SK-N-SH (cell line): ENCODE results near the gene P4HA1. TPM values are rescaled to one million over a fixed set of nuclear protein-coding genes. Genes with fewer than 3 reads are reported as not detected.
A peak's percentile ranks its signal among the peaks of the same experiment; 100 is the strongest.

Source experiments
- CTCF ChIA-PET: fragments of 300-600, 350-600 bp; formaldehyde crosslinking; extraction: SDS; loops from one replicate; lab custom pipeline; 2021; lab: Yijun Ruan, JAX
- POLR2A ChIA-PET: fragments of 350-600 bp; sonication (Branson Sonifier 250); formaldehyde crosslinking; extraction: SDS; loops from one replicate; lab custom pipeline; 2020; ENCODE audit warnings: antibody characterized with exemption, inconsistent platforms; lab: Yijun Ruan, JAX
- DNase-seq: peaks from one replicate; pipeline ENCODE4 v3.0.0; 2012
- H2AFZ ChIP-seq: fragments of 200-600 bp; sonication (generic); 2 replicates; pipeline ENCODE4 v1.8.1; 2016; ENCODE audit warnings: antibody characterized with exemption, mild to moderate bottlenecking, low read depth
- H3F3A ChIP-seq: fragments of 200-600 bp; sonication (generic); replicated peaks from 2 replicates; pipeline ENCODE3; 2016; ENCODE audit warnings: antibody characterized with exemption, mild to moderate bottlenecking; ENCODE audit not compliant: insufficient read depth
- H3K27ac ChIP-seq, 2 experiments: fragments of 200-500 bp in 1 of 2; fragments of 200-600 bp in 1 of 2; sonication (Bioruptor generic) in 1 of 2; sonication (generic), shearing (Covaris generic) in 1 of 2; 2 replicates each; pipeline versions ENCODE4 v1.5.1 to v1.6.1; 2014 to 2016; ENCODE audit warnings: low read depth in 2 of 2, inconsistent platforms in 1 of 2, low read length in 1 of 2, mild to moderate bottlenecking in 1 of 2, mixed read lengths in 1 of 2
- H3K27me3 ChIP-seq: fragments of 200-600 bp; sonication (generic), shearing (Covaris generic); 2 replicates; pipeline ENCODE4 v1.6.1; 2016; ENCODE audit warnings: mixed run types; ENCODE audit not compliant: insufficient read depth
- H3K36me3 ChIP-seq, 2 experiments: fragments of 200-500 bp in 1 of 2; fragments of 200-600 bp in 1 of 2; sonication (Bioruptor generic) in 1 of 2; sonication (generic) in 1 of 2; replicated peaks in 1 of 2; 2 replicates each; pipeline versions ENCODE3 to v1.5.1; 2014 to 2016; ENCODE audit warnings: low read length in 1 of 2, mild to moderate bottlenecking in 1 of 2; ENCODE audit not compliant: insufficient read depth in 2 of 2, control insufficient read depth in 1 of 2
- H3K4me1 ChIP-seq, 2 experiments: fragments of 200-500 bp in 1 of 2; fragments of 200-600 bp in 1 of 2; sonication (Bioruptor generic) in 1 of 2; sonication (generic), shearing (Covaris generic) in 1 of 2; 2 replicates each; pipeline versions ENCODE4 v1.5.1 to v1.6.1; 2014 to 2016; ENCODE audit warnings: low read depth in 1 of 2, low read length in 1 of 2, mixed run types in 1 of 2; ENCODE audit not compliant: insufficient read depth in 2 of 2, control insufficient read depth in 1 of 2
- H3K4me2 ChIP-seq: fragments of 200-600 bp; sonication (generic), shearing (Covaris generic); 2 replicates; pipeline ENCODE4 v1.6.1; 2017; ENCODE audit warnings: mixed run types
- H3K4me3 ChIP-seq, 2 experiments: fragments of 200-500 bp in 1 of 2; fragments of 200-600 bp in 1 of 2; sonication (Bioruptor generic) in 1 of 2; sonication (generic), shearing (Covaris generic) in 1 of 2; 2 replicates each; pipeline versions ENCODE4 v1.5.1 to v1.8.1; 2014 to 2016; ENCODE audit warnings: low read depth in 2 of 2, inconsistent platforms in 1 of 2, low read length in 1 of 2, mild to moderate bottlenecking in 1 of 2, mixed read lengths in 1 of 2, moderate library complexity in 1 of 2
- H3K79me2 ChIP-seq: fragments of 200-600 bp; sonication (generic); 2 replicates; pipeline ENCODE4 v1.8.1; 2017; ENCODE audit warnings: mild to moderate bottlenecking; ENCODE audit not compliant: insufficient read depth
- H3K9ac ChIP-seq: fragments of 200-600 bp; sonication (generic); 2 replicates; pipeline ENCODE4 v1.6.1; 2017; ENCODE audit warnings: mixed run types
- H3K9me2 ChIP-seq: fragments of 200-600 bp; sonication (generic); 2 replicates; pipeline ENCODE4 v1.6.1; 2017; ENCODE audit warnings: mixed run types
- H3K9me3 ChIP-seq: fragments of 200-600 bp; sonication (generic); 2 replicates; pipeline ENCODE4 v1.6.1; 2017; ENCODE audit warnings: mixed run types, mild to moderate bottlenecking, moderate library complexity
- H4K20me1 ChIP-seq: fragments of 200-600 bp; sonication (generic); 2 replicates; pipeline ENCODE4 v1.6.1; 2017; ENCODE audit warnings: mild to moderate bottlenecking, mixed run types; ENCODE audit not compliant: insufficient read depth
- CHD2 ChIP-seq: fragments of 150-350 bp; IDR thresholded peaks from 2 replicates; pipeline ENCODE4 v1.6.1; 2018; ENCODE audit warnings: low read length; ENCODE audit not compliant: partially characterized antibody
- ELF1 ChIP-seq: IDR thresholded peaks from 2 replicates; pipeline ENCODE4 v1.4.0; 2012
- EP300 ChIP-seq, 2 experiments: IDR thresholded peaks; 2 replicates each; pipeline versions ENCODE4 v1.4.0 to v1.6.1; 2012; ENCODE audit warnings: borderline replicate concordance in 1 of 2, low read depth in 1 of 2, low read length in 1 of 2
- EZH2phosphoT487 ChIP-seq: fragments of 200-600 bp; sonication (generic); IDR thresholded peaks from 2 replicates; pipeline ENCODE4 v1.6.1; 2017; ENCODE audit warnings: low read depth, mixed run types, mild to moderate bottlenecking, antibody characterized with exemption, moderate library complexity, borderline replicate concordance
- FOSL2 ChIP-seq: IDR thresholded peaks from 2 replicates; pipeline ENCODE4 v1.4.0; 2012; ENCODE audit warnings: low read depth, mild to moderate bottlenecking, moderate library complexity, borderline replicate concordance
- GABPA ChIP-seq: IDR thresholded peaks from 2 replicates; pipeline ENCODE4 v1.4.0; 2012; ENCODE audit warnings: low read depth, mild to moderate bottlenecking
- GATA2 ChIP-seq: sonication (generic); formaldehyde crosslinking; IDR thresholded peaks from 2 replicates; pipeline ENCODE4 v1.5.0; 2020; ENCODE audit warnings: mild to moderate bottlenecking, missing genetic modification reagents
- MEF2A ChIP-seq: IDR thresholded peaks from 2 replicates; pipeline ENCODE4 v1.4.0; 2012; ENCODE audit warnings: low read depth, borderline replicate concordance
- MXI1 ChIP-seq: IDR thresholded peaks from 2 replicates; pipeline ENCODE4 v1.6.1; 2012; ENCODE audit warnings: mild to moderate bottlenecking, low read depth, low read length, improper control_type of control experiment
- NFIC ChIP-seq: IDR thresholded peaks from 2 replicates; pipeline ENCODE4 v1.4.0; 2012; ENCODE audit warnings: borderline replicate concordance
- NRF1 ChIP-seq: IDR thresholded peaks from 2 replicates; pipeline ENCODE4 v1.6.1; 2012; ENCODE audit warnings: low read depth, mild to moderate bottlenecking, low read length
- PBX3 ChIP-seq: IDR thresholded peaks from 2 replicates; pipeline ENCODE4; 2012
- POLR2AphosphoS5 ChIP-seq: IDR thresholded peaks from 2 replicates; pipeline ENCODE4 v1.6.1; 2012; ENCODE audit warnings: low read depth, low read length
- RAD21 ChIP-seq: IDR thresholded peaks from 2 replicates; pipeline ENCODE4 v1.6.1; 2012; ENCODE audit warnings: mild to moderate bottlenecking, low read length
- RCOR1 ChIP-seq: fragments of 150-350 bp; IDR thresholded peaks from 2 replicates; pipeline ENCODE4 v1.6.1; 2017; ENCODE audit warnings: antibody characterized with exemption, low read length
- RFX5 ChIP-seq: IDR thresholded peaks from 2 replicates; pipeline ENCODE4 v1.6.1; 2012; ENCODE audit warnings: mild to moderate bottlenecking, improper control_type of control experiment, low read length
- RXRA ChIP-seq: IDR thresholded peaks from 2 replicates; pipeline ENCODE4 v1.4.0; 2012; ENCODE audit warnings: low read depth, mild to moderate bottlenecking, borderline replicate concordance
- SIN3A ChIP-seq: IDR thresholded peaks from 2 replicates; pipeline ENCODE4 v1.6.1; 2012; ENCODE audit warnings: low read depth, mild to moderate bottlenecking, low read length, moderate library complexity, borderline replicate concordance
- SMC3 ChIP-seq: IDR thresholded peaks from 2 replicates; pipeline ENCODE4 v1.6.1; 2012; ENCODE audit warnings: low read depth, low read length, improper control_type of control experiment
- TCF12 ChIP-seq: IDR thresholded peaks from 2 replicates; pipeline ENCODE4 v1.4.0; 2012
- TEAD4 ChIP-seq: IDR thresholded peaks from 2 replicates; pipeline ENCODE4 v1.4.0; 2012; ENCODE audit warnings: mild to moderate bottlenecking, borderline replicate concordance; ENCODE audit not compliant: insufficient read depth
- USF1 ChIP-seq: IDR thresholded peaks from 2 replicates; pipeline ENCODE4 v1.4.0; 2012; ENCODE audit warnings: low read depth, borderline replicate concordance
- YY1 ChIP-seq: IDR thresholded peaks from 2 replicates; pipeline ENCODE4 v1.4.0; 2012; ENCODE audit warnings: low read depth, mild to moderate bottlenecking
- ZBTB33 ChIP-seq: IDR thresholded peaks from 2 replicates; pipeline ENCODE4 v1.4.0; 2012; ENCODE audit warnings: low read depth, borderline replicate concordance
- WGBS: methylation state at CpG from one replicate; pipeline ENCODE4 v1.1.6; 2017; ENCODE audit warnings: low lambda C conversion rate; 5-methylcytosine and 5-hydroxymethylcytosine counted together
- polyA plus RNA-seq, 3 experiments: library from polyadenylated mRNA; depleted of rRNA; stranded (reverse); fragments of >200 nt; gene quantifications; 2 replicates each; pipeline ENCODE4 v1.2.3, GENCODE V29; 2012
- TF ChIP-seq, protein P1 (sequence below): fragments of 150-350 bp; IDR thresholded peaks from 2 replicates; pipeline ENCODE4 v1.6.1; 2016; ENCODE audit warnings: mild to moderate bottlenecking, low read depth, low read length
- TF ChIP-seq, protein P2 (sequence below): fragments of 200-600 bp; sonication (generic); IDR thresholded peaks from 2 replicates; pipeline ENCODE4 v1.6.1; 2017; ENCODE audit warnings: antibody characterized with exemption, mild to moderate bottlenecking, moderate library complexity
- TF ChIP-seq, protein P3 (sequence below): IDR thresholded peaks from 2 replicates; pipeline ENCODE4 v1.4.0; 2012; ENCODE audit warnings: low read depth

P4HA1 gene
- polyA plus RNA-seq, 1 of the 3 experiments (the other 2 are of a cell fraction): 34.8 TPM

- CTCF ChIA-PET: interaction anchor here (0.7 to 2.2 kb wide), 12 partner anchors 12 to 732 kb away, joined by 3 to 19 read pairs (median 4); partner anchors contain the start of genes FAM149B1 and NUDT13
- peak overlapping the region; percentile 88 for H3K4me2 ChIP-seq
- H3K36me3 ChIP-seq: peaks cover 0 to 4% of the 10 kb centered on the region in 2 experiments
- H3K27ac ChIP-seq: peak overlapping the region; percentile 96 to 97
- peaks cover 4% of the 10 kb centered on the region in 2 experiments; a peak in 3 of 4 replicates for H3K4me1 ChIP-seq
- H3K79me2 ChIP-seq: peaks cover 52% of the 10 kb centered on the region
- 0 out of 2 replicates have a peak, but pooled peaks cover 3% of the 10 kb centered on the region for H4K20me1 ChIP-seq
- POLR2A ChIA-PET: interaction anchor here (1.5 to 2.7 kb wide), 2 partner anchors 15 to 403 kb away, joined by 3 to 16 read pairs; partner anchors contain the start of genes MCU and NUDT13
- WGBS: under 1% methylated on average over 14 of the region's 14 CpGs
- peak overlapping the region; percentile 92 for H3K9ac ChIP-seq
- H3K9me2 ChIP-seq: no peaks in the 10 kb centered on the region
- no peaks in the 10 kb centered on the region for H3K9me3 ChIP-seq
- no peaks in the 10 kb centered on the region for H3K27me3 ChIP-seq
- peak; percentile 39 for DNase-seq
- H2AFZ ChIP-seq: peak overlapping the region; percentile 80
- H3F3A ChIP-seq: peaks cover 29% of the 10 kb centered on the region
- peak overlapping the region; percentile 84 to 87 for H3K4me3 ChIP-seq
- TF ChIP-seq RFX5 (no peak), GABPA (no peak), EZH2phosphoT487 (no peak), EP300 (IDR thresholded peaks at IDR 0.05; ENCODE audit: borderline replicate concordance in 1 of 2, low read depth in 1 of 2, low read length in 1 of 2) (no peak), MEF2A (no peak), POLR2AphosphoS5 (peak; percentile 63; the same call in 1 of the 2 replicates), SIN3A (peak; percentile 46; the same call in 1 of the 2 replicates), RAD21 (no peak), SMC3 (no peak), USF1 (no peak), NRF1 (no peak), GATA2 (CRISPR knock-in tag) (no peak), ZBTB33 (no peak), NFIC (no peak), CHD2 (peak; percentile 79), YY1 (no peak), PBX3 (no peak), MXI1 (no peak), FOSL2 (no peak), RXRA (no peak), TCF12 (no peak), TEAD4 (0 out of 2 replicates have a peak, but pooled peaks have one; percentile 44), RCOR1 (no peak; the same call in 1 of the 2 replicates), ELF1 (no peak)
- TF ChIP-seq, protein P1, sequence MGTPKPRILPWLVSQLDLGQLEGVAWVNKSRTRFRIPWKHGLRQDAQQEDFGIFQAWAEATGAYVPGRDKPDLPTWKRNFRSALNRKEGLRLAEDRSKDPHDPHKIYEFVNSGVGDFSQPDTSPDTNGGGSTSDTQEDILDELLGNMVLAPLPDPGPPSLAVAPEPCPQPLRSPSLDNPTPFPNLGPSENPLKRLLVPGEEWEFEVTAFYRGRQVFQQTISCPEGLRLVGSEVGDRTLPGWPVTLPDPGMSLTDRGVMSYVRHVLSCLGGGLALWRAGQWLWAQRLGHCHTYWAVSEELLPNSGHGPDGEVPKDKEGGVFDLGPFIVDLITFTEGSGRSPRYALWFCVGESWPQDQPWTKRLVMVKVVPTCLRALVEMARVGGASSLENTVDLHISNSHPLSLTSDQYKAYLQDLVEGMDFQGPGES: no peak
- TF ChIP-seq, protein P2, sequence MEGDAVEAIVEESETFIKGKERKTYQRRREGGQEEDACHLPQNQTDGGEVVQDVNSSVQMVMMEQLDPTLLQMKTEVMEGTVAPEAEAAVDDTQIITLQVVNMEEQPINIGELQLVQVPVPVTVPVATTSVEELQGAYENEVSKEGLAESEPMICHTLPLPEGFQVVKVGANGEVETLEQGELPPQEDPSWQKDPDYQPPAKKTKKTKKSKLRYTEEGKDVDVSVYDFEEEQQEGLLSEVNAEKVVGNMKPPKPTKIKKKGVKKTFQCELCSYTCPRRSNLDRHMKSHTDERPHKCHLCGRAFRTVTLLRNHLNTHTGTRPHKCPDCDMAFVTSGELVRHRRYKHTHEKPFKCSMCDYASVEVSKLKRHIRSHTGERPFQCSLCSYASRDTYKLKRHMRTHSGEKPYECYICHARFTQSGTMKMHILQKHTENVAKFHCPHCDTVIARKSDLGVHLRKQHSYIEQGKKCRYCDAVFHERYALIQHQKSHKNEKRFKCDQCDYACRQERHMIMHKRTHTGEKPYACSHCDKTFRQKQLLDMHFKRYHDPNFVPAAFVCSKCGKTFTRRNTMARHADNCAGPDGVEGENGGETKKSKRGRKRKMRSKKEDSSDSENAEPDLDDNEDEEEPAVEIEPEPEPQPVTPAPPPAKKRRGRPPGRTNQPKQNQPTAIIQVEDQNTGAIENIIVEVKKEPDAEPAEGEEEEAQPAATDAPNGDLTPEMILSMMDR: no peak
- TF ChIP-seq, protein P3, sequence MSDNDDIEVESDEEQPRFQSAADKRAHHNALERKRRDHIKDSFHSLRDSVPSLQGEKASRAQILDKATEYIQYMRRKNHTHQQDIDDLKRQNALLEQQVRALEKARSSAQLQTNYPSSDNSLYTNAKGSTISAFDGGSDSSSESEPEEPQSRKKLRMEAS: peak; percentile 37; the same call in 1 of the 2 replicates
Observed at GRCh38 chr10:73095481-73096021, 1.1 kb downstream of the P4HA1 start.
